GM18507 (cell line): Measurements from ENCODE around the gene ZNF300.
"Not testable (repeated sequence)": the region's sequence is repeated elsewhere in the genome, so short reads cannot be mapped to it uniquely, and the experiment has no call there.

Experiments used
- DNase-seq: peaks from one replicate; pipeline ENCODE4 v3.0.0; 2011; ENCODE audit warnings: low read depth; ENCODE audit not compliant: insufficient read length; ENCODE audit errors: extremely low spot score
- FAIRE-seq: peaks from 2 replicates; lab custom pipeline; 2011; peaks lifted over from hg19 to GRCh38; lab: Jason Lieb, UNC

ZNF300 gene

DNA sequence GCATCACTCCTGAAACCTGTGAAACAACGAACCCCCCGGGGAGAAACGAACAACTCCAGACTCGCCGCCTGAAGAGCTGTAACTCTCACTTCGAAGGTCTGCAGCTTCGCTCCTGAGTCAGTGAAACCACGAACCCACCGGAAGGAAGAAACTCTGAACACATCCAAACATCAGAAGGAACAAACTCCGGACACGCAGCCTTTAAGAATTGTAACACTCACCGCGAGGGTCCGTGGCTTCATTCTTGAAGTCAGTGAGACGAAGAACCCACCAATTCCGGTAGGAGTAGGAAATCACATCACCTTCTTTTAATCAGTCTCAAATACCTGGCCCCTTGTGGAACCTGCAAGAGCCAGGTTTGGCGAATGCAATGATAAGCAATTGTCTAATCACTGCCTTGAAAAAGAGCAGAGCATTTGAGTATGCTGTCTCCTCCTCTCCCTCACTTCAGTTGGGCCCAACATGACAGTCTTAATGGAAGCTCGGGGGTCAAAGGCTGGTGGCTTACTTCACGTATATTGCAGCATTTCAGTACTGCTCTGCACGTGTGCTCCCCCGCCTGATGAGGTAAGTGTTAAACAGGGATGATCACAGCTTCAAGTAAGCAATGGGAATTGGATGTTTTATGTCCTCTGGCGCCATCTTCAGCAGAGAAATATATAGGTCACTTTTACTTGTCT is 58.0 kb downstream of the ZNF300 start:
- DNase-seq (peak; percentile 35), FAIRE-seq (peak; percentile 96)

DNA sequence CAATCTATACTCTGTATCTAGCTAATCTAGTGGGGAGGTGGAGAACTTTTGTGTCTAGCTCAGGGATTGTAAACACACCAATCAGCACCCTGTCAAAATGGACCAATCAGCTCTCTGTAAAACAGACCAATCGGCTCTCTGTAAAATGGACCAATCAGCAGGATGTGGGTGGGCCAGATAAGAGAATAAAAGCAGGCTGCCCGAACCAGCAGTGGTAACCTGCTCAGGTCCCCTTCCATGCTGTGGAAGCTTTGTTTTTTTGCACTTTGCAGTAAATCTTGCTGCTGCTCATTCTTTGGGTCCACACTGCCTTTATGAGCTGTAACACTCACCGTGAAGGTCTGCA is 58.5 kb downstream of the ZNF300 start, which contains the start of gene IRGM:
Gene IRGM, plus strand, starts transcription at position 214 of the 346 bp plus-strand sequence. CDS start 1,603 bp downstream, outside the sequence.
- FAIRE-seq, DNase-seq: not testable (repeated sequence)

DNA sequence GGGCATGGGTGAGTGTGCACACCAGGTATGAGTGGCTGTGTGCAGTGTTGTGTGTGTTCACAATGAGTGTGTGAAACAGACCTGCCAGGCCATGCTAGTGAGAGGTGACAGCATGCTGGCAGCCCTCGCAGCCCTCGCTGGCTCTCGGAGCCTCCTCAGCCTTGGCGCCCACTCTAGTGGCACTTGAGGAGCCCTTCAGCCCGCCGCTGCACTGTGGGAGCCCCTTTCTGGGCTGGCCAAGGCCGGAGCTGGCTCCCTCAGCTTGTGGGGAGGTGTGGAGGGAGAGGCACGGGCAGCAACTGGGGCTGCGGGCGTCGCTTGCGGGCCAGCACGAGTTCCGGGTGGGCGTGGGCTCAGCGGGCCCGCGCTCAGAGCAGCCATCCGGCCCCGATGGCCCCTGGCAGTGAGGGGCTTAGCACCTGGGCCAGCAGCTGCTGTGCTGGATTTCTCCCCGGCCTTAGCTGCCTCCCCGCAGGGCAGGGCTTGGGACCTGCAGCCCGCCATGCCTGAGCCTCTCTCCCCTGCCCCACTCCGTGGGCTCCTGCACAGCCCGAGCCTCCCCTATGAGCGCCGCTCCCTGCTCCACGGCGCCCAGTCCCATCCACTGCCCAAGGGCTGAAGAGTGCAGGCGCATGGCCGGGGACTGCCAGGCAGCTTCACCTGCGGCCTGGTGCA is 59.5 kb downstream of the ZNF300 start:
- FAIRE-seq, DNase-seq: not testable (repeated sequence)
